Right renal pelvis (tissue), 4 donors: ENCODE measurements around the gene CCDC122. TPM values are rescaled to one million over a fixed set of nuclear protein-coding genes. Genes with fewer than 3 reads are reported as not detected.

Experiments
- DNase-seq, 4 donors: peaks; one replicate each; pipeline ENCODE4 v3.0.0-alpha.2; 2013; ENCODE audit warnings: low read depth in 4 of 4, low spot score in 3 of 4, missing footprints in 1 of 4
- polyA plus RNA-seq, 4 donors: library from polyadenylated mRNA; unstranded; fragments of 120-200 nt; gene quantifications; one replicate each; pipeline ENCODE4 v1.2.1, GENCODE V29; 2013; ENCODE audit not compliant: insufficient read length in 4 of 4

The CCDC122 gene
- 10 to 100 TPM in 3 of 4 donors, 1 to 10 TPM in 1; 8.8 to 16.2 (median 11.5) TPM for polyA plus RNA-seq

DNA sequence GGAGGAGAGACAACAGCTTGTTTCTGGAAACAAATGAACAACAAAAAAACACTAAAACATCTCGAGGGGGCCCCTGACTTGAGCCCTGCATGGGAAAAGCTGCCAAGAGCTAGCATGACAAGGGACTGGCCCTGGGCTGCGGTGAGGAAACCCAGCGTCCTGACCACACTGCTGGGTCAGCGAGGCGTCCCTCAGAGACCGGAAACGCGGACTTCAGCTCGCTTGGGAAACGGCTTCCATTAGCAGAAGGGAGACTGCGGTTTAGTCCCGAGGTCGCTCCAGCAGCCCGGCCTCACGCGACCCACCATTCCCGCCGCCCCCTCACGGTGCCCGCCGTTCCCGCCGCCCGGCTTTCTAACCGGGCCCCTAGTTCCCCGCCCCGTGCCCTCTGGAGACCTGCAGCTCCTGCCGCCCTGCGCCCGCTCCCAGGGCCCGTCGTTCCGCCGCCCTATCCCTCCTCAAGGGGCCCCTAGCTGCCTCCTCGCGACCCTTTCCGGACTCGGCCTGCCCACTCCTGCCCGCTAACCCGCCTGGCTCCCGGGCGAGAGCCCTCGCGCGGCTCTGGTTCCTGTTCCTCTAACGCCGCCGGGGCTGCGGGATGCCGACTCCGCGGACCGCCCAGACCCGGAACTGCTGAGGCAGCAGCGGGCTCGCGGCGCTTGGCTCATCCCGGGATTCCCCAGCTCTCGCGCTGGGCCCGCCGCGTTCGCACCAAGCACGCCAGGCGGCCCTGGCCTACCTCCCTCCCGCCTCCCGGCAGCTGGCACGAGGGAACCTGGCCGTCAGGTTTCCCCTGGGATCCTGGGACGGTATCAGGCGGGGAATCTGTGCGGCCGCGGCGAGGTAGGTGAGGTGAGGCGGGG, at the start of gene CCDC122:
Gene CCDC122, minus strand, starts transcription at position 849 of the 863 bp plus-strand sequence. CDS start 10,364 bp downstream, outside the sequence.
- DNase-seq, result peak; percentile 33 to 60 (median 56)

DNA sequence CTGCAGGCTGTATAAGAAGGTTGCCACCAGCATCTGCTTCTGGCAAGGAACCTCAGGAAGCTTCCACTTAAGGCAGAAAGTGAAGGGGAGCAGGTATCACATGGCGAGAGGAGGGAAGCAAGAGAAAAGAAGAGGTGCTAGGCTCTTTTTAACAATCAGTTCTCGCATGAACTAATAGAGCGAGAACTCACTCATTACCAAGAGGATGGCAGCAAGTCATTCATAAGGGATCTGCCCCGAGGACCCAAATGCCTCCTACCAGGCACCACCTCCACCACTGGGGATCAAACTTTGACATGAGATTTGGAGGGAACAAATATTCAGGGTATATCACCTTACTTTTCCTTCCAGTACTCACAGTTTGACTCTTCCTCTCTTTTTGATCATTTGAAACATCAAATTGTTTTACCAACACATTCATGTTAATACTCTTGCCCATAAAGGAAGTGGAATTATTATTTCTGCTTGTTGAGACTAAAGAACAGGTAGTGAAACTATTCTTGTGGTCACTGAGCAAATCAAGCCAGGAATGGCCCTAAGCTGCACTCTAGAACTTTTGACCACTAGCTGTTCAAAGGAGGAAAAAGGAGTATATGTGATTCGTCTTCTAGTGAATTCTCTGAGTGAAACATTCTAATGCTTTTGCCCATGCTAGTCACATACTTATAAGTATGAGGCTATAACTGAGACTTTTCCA, 45.2 kb upstream of the CCDC122 start:
- no peak for DNase-seq

DNA sequence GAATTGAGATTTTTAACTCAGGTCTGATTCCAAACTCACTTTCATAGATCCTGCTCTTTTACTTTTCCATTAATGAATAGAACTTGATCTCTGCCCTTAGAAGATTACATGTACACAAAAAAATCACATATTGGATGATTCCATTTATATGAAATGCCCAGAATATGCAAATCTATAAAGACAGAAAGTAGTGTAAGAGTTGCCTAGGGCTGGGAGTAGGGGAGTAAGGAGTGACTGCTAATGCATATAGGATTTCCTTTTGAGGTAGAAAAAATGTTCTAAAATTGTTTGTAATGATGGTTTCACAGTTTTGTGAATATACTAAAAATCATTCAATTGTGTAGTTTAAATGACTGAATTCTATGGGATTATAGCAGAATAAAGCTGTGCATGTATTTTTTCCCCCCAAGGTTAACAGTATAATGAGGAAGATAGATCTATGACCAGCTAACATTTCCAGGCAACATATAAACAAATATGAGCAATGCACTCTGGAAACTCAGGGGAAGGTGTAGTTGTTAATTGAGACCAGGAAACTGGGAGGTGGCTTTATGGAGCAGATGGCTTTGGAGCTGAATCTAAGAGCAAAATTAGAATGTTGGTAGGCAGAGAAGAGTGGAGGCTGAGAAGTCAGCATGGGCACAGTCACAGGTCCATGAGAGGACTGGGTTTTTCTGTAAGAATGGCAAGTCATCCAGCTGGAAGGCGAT, 41.6 kb upstream of the CCDC122 start:
- DNase-seq, result no peak

DNA sequence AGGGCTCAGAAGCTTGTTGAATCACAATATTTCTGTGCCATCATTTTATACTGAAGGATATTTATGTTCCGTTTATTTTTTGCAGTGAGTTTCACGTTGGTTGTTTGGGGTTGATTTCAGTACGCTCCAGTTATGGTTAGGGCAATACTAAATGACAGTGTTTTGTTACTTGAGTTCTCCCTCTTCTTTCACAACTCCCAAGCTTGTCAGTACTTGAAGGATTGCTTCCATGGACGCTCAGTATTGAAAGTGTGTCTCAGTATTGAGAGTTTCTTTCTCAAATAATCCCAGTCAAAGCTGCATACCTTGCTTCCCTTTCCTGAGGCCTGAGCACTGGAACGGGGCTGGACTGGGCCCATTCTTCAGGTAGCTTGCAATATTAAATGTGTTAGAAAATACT, 39.1 kb upstream of the CCDC122 start:
- DNase-seq, result no peak

DNA sequence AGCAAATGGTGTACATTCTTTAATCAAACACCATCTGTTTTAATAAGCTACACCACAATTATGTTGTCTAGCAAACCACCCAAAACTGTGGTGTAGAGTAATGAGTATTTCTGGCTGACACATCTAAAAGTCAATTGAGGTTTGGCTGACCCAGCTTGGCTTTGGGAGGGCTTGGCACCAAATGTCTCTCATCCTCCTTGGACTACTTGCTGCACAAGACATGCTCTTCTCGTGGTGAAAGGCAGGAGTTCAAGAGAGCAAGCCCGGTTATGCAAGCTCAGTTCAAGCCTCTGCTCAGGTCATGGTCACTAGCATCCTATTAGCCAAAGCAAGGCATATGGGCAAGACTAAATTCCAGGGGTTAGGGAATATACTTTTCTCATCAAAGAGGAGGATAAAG, 37.3 kb upstream of the CCDC122 start:
- DNase-seq, result no peak

DNA sequence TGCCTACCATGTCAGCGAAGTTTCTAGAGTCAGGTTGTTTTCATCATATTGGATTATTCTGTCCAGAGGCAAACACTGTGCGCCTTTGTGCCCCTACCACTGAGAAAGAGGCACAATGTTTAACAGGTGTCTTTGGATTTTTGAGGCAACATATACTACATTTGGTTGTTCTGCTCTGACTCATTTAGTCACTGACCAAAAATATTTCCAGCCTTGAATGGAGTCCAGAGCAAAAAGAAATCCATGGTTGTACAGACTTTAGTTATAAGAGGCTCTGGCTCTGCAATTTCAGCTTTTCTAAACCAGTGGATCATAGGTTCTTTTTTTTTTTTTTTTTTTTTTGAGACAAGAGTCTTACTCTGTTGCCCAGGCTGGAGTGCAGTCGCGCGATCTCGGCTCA, 35.9 kb upstream of the CCDC122 start:
- DNase-seq, result no peak

DNA sequence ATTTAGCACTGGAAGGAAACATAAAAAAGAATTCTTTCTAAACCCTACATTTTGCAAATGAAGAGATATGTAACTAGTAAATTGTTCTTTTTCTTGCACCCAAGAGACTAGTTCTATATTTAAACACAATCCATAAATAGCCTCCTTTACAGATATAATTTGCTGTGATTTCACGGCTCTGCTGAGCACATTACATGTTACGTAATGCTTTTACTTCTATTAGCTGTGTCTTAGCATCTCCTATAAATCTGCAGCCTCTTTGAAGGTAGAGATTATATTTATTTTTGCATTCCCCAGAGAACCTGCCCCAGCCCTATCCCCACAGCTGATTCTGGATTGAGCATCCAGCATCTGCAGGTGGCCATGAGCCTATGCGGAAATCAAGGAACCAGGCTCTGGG, 32.3 kb upstream of the CCDC122 start:
- DNase-seq, result no peak

DNA sequence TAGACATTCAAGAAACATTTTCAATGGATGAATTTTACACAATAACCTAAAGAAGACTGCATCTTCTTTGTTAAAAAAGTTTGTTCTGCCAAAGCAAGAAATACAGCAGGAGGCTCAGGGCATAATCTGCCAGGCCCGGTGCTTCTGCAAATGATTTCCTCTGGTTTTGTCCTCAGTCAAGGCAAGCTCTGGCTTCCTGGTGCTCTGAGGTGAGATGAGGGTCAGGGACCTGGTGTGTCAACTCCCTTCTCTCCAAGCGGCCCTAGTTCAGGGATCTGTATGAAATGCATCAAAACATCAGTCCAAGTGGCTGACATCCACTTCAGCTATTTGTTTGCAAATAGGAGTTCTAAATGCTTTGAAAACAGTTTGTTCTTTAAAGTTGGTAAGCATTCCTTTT, 31.7 kb upstream of the CCDC122 start:
- no peak for DNase-seq

DNA sequence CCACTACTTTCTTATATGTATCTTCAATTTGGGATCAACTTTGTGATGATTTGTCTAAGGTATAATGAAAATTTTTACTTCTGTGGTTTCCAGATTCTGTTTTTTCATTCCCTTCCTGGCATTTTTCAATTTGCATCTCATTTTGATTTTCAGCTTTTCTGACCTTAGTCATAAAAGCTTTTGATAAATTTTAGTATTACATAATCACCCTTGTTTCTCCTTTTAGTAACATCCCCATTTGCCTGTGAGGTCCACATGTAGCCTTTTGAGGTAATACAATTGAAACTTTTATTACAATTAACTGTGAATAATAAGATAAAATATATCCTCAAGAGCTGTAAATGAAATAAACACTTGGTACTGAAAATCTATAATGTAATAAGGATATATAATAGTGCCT, 31.3 kb upstream of the CCDC122 start:
- no peak for DNase-seq

DNA sequence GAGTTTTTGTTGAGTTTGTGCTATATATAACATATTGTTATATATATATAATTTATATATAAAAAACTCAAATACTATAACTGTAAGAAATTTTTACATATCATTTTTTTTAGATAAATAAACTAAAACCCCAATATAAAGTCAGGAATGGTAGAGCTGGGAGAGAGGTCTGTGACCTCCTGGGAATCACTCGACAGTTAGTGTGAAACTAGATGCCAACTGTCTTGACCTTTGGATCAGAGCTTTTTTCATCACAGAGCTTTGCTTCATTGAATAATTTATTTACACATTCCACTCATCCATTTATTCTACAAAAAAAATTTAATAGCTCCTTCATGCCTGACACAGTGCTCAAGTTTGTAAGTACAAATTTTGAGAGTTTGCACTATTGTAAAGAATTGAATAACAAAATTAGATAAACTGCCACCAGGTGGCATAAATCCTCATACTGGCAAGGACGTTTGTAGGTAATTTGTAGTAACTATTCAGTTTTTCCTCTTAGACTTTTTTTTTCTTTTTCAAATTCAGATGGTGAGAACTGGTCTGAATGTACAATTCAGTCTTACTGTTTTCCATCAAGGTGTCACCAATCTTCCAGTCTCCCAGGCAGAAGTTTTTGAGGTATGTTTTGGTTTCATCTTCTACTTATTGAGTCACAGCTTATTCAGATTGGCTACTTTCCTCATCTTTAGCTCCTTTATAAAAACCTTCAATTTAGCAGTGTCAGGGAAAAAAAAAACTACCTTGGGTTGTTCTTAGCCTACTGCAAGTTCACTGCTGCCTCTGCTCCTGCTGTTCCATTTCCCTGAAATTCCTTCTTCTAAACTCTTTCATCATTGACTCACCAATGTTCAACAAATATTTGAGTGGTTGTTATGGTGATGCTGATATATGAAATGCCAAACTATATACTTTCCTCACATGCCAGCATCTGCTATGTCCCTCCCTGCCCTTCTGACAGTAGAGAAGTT, 28.9 kb upstream of the CCDC122 start:
- DNase-seq, result peak; percentile 28 to 48 (median 36)

DNA sequence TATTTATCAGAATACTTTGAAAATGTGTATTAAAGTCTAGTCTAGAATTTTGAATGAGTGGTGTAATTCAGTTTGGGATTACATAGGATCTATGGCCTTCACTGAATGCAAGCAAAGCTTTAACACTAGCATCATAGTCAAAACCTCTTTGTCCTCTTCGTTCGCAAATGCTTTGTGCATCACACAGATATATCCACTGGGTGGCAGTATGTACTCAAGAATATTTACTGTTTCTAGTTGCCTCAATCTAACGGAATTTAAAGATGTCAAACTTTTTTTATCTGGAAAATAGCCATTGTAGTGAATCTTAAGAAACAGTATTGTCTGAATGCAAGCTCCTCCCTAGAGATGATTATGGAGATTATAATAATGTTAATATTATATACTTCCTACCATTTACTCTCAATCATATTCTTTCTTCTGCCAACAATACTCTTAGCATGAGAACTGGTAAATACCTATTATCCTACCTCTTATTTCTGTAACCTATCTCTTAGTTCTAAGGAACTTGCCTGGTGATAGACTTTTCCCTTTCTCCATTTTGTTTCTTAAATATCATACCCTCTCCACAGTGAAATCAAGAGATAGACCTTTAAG, 26.0 kb upstream of the CCDC122 start:
- DNase-seq, result peak; percentile 54 to 67 (median 64)

DNA sequence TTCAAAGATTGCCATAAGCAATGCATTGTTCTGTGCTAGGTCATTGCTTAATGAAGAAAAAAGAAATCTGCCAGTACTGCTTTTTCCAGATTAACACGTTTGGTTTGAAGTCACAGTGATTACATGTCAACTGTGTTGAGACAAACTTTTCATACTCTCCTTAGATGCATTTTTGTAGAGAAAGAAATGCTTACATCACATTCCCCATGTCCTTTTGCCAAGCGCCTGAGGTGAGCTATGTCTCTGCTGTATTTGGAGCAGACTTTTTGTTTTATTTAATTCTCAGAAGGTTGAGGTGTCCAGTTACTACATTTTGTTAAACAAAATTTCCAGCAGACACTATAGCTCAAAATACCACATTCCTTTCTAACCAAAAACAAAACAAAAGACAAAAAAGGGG, 16.4 kb upstream of the CCDC122 start:
- no peak for DNase-seq

DNA sequence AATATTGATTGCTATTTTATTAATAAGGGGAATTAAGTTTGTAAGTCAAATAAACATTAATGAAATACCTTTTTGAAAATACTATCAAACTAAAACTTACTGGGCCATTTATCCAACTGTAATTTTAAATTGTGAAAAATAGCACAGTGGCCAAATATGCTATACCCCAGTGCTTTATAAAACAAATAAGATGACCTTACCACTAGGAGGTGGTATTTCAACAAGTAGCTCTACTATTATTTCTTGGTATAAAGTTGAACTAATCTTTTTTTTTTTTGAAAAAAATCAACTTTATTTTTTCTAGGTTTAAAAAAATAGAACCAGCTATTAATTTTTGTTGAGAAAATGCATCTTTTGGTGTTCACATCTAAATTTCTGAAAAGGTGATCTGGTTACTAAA, 14.9 kb upstream of the CCDC122 start:
- DNase-seq, result no peak

DNA sequence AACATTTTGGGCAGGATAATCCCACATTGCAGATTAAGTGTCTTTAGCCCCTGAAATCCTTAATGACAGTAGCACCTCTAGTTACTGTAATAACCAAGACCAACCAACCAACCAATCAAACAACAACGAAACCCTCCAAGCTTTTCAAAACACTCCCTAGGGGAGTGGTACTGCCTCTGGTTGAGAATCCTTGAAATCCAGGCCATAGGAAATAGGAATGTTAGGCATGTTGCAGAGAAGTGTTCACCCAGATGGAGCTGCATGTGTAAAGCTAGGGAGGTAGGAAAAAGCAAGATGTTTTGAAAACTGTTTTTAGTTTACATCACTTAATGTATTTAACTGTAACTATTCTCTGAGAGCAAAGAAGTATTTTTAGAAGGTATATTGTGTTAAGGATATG, 4.7 kb upstream of the CCDC122 start:
- no peak for DNase-seq

DNA sequence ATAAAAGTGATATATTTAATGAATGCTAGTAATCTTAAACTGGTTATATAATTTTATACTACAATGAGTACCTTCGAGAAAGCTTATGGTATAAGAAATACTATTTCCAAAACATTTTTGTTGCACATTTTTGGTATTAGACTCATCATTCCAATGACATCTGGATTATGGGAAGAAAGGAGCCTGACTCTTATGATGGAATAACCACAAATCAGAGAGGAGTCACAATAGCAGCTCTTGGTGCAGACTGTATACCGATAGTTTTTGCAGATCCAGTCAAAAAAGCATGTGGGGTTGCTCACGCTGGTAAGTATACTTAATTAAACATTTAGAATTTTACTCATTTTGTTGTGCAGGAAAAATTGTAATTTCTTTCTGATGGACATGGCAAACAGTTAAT, 4.1 kb upstream of the CCDC122 start:
- DNase-seq, result no peak

DNA sequence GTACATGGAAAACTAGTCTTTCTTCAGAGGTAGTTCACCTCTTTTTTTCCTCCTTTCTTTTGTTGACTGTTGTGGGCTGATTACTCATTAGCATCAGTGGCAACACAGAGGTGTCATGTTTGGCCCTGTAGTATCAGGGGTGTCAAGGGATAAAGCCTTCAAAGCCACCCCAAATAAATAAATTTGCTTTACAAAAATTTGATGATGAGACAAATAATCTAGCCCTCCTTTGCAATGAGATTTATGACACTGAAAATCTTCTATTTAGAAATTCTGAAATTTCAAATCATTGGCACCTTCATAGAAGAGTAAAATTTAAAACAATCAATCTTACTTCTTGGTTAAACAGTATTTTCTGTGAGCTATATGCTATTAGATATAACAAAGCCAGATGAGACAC, 2.0 kb upstream of the CCDC122 start:
- DNase-seq, result no peak

DNA sequence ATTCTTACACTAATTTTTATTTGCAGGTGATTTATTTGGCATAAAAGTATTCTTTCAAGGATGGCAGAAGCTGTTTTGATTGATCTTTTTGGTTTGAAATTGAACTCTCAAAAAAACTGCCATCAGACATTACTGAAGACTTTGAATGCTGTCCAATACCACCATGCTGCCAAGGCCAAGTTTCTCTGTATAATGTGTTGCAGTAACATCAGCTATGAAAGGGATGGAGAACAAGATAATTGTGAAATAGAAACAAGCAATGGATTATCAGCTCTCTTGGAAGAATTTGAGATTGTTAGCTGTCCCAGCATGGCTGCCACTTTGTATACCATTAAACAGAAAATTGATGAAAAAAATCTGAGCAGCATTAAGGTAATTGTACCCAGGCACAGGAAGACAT, 1.4 kb upstream of the CCDC122 start:
- DNase-seq, result no peak

DNA sequence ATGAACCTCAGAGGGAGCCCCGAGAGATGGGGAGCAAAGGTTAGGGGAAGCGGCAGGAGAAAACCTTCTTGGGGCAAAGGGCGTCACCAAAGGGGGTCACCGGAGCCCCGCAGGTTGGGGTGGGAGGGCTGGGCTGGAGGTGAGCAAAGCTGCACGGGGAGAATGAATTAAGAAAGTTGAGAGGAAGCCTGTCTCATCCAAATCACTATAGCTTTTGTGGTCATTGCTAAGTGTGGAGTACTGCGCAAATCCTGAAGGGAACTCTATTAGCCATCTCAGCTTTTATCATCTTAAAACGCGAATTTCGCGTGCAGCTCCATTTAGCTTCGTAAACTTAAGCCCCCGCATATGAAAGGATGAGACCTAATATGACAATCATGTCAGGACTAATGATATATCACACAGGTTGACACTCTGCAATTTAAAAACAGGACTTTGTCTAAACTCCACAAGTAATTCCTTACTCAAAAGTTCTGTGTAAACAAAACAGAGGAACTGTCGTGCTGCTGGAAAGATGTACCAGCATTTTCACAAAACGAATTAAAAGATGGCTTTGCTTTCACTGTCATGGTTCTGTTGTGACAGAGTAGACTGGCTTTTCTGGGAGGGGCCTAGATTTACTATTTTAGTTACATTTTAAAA, 795 bp upstream of the CCDC122 start:
- no peak for DNase-seq

DNA sequence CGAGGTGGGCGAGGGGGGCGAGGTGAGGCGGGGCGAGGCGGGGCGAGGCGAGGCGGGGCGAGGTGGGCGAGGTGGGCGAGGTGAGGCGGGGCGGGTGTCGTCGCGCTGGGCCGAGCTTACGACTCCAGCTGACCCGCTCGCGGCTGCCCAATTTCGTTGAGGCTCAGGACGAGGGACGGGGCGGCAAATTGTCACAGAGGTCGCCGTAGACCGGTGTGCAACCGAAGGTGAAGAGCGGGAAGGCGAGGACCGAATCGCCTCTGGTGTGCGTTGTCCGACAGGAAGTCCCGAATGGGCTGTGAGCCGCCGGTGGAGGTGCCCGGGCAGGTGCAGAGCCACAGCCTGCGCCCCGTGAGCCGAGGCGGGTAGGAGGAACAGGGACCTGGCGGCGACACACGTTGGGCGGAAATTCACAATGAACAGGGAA, 228 bp upstream of the CCDC122 start, which contains the start of gene LACC1:
Gene LACC1, plus strand, starts transcription at position 150 of the 427 bp plus-strand sequence. CDS start 1,082 bp downstream, outside the sequence.
- DNase-seq, result peak in 1 of 4 donors; percentile 45
